GM19438 (cell line): ENCODE data around the gene PITX3.
"Not testable (repeated sequence)": the region's sequence is repeated elsewhere in the genome, so short reads cannot be mapped to it uniquely, and the experiment has no call there.

ENCODE experiments used
- ATAC-seq: cut with Tn5 transposase; IDR thresholded peaks from one replicate; pipeline ENCODE4 v1.9.1; 2021; ENCODE audit warnings: low read depth; ENCODE audit not compliant: unreplicated experiment

Gene PITX3

GRCh38 chr10:102261196-102261595 is 19.9 kb upstream of the PITX3 start:
- no peak for ATAC-seq

GRCh38 chr10:102255404-102255803 is 14.1 kb upstream of the PITX3 start:
- no peak for ATAC-seq

- ATAC-seq, result no peak
Observed at GRCh38 chr10:102254426-102254825, 13.1 kb upstream of the PITX3 start.

DNA sequence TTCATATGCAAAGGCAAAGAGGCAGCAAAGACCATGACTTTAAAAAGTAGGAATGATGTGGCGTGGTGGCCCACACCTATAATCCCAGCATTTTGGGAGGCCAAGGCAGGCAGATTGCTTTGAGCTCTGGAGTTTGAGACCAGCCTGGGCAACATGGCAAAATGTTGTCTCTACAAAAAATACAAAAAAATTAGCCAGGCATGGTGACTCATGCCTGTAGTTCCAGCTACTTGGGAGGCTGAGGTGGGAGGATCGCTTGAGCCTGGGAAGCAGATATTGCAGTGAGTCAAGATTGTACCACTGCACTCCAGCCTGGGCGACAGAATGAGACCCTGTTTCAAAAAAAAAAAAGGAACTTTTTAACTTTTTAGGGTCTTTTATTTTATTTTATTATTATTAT is 11.2 kb upstream of the PITX3 start:
- not testable (repeated sequence) for ATAC-seq

DNA sequence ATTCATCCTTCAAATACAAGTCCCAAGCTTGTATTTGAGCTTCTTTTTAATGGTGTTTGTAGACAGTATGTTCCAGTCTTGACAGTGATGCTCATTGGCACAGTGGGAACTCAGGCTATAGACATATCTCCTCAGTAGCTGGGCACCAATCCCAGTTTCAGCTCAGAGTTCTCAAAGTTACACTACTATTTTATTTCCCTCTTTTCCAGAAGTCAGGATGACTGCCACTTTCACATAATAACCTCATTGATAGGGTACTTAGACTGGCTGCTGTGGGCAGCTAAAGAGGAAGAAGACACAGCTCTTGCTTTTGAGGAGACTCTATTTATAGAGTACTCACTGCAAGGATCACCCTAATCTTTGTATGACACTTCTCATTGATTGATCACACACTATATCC is 6.4 kb upstream of the PITX3 start:
- ATAC-seq, result no peak

- ATAC-seq, result no peak
Observed at GRCh38 chr10:102246261-102246660, 4.9 kb upstream of the PITX3 start.

GRCh38 chr10:102245932-102246251 is 4.6 kb upstream of the PITX3 start:
- ATAC-seq, result no peak

GRCh38 chr10:102245082-102245931 is 4.0 kb upstream of the PITX3 start, which contains the start of gene GBF1:
Gene GBF1, plus strand, starts transcription at chr10:102245532. Its CDS starts 13,407 bp downstream, at chr10:102258939.
- ATAC-seq, result peak; percentile 86

DNA sequence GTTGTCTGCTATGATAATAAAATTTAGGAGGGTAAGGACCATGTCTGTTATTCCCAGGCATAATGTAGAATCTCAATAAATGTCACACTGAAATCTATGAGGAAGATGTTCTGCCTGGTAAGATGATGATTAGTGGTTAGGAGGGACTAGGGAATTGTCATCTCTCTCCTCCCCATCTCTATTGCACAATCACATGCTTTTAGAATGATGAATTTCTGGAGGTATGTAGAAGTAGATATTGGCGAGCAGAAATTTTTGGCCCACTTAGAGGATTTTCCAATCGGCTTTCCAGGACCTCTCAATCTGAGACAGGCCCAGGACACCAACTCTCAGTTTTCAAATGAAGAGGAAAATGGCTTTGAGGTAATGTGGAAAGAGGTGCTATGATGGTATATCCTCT is 2.0 kb upstream of the PITX3 start:
- no peak for ATAC-seq

GRCh38 chr10:102242118-102242485 is 790 bp upstream of the PITX3 start:
- ATAC-seq, result no peak

GRCh38 chr10:102241032-102241443 is 274 bp downstream of the PITX3 start:
- ATAC-seq, result peak; percentile 1

- no peak for ATAC-seq
Observed at GRCh38 chr10:102240467-102241031, 763 bp downstream of the PITX3 start.

DNA sequence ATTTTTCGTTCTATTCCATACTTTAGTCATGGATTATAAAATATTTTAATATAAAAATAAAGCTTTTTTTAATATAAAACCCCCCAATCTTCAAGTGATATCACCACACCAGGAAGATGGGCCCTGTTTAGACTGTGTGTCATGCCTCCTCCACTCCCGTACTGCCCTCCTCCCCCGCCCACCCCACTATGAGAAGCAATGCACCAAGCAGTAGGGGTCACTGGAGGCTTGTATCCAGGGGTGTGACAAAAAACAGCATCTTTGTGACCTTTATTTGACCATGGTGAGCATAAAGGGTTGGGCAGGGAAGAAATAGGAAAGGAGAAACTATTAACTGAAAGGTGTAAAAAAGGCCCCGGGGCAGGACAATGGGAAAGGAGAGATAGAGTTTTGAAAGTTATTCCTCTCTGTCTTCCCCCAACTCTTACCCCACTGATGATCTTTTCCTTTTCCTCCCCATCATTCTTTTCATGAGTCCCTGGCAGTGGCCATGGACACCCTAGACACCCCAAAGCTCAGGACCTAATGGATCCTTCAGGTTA is 3.5 kb downstream of the PITX3 start:
- no peak for ATAC-seq

GRCh38 chr10:102236006-102236405 is 5.3 kb downstream of the PITX3 start:
- ATAC-seq, result no peak

DNA sequence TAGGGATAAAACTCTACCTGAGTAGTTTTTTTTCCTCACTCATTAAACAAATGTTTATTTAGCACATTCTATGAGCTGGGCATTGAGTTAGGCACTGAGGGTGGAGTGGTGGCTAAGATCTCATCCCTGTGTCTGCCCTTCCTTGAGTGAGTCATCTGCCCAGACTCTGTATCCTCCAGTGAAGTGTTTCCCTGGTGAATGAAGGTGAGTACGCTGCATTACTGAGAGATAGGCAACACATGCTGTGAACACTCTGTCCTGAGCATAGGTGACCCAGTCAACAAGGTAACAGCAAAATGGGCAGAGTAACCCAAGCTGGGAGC is 5.8 kb downstream of the PITX3 start:
- no peak for ATAC-seq

- no peak for ATAC-seq
Observed at GRCh38 chr10:102234888-102235597, 6.3 kb downstream of the PITX3 start.

- no peak for ATAC-seq
Observed at GRCh38 chr10:102233997-102234396, 7.3 kb downstream of the PITX3 start.

DNA sequence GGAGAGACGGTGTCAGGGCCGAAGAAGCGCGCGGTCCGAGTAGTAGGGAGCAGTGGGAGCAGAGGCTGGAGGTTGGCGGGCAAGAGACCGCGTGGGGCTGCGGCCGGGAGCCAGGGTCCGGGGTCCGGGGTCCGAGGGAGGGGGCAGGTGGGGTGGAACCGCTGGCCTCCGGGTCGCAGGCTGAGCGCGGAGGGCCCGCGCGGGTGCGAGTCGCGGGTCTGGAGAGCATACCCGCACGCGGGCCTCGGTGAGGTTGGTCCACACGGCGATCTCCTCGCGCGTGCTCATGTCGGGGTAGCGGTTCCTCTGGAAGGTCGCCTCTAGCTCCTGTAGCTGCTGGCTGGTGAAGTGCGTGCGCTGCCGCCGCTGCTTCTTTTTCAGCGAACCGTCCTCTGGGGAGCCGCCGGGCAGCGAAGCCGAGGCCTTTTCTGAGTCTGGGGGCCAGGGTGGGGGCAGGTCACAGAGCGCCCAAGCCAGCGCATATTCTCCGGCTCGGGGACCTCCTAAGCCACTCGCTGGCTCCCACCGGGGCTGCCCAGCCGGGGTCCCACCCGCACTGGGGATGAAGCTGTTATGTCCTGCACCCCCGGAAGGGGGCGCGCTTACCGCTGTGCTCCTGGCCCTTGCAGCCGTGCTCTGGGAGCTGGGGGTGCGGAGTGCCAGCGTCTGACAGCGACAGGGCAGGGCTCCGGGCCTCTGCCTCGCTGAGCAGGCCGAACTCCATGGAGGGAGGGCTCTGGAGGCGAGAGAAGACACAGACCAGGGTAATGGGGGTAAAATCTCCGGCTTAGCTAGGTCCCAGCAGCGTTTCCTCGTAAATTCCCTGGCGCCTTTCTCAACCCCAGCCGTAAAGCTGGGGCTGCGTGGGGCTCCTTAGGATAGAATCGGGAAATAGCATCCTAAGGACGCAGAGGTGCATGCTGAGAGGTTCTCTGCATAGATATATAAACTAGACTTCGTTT is 9.7 kb downstream of the PITX3 start:
- ATAC-seq, result no peak

GRCh38 chr10:102230861-102231356 is 10.4 kb downstream of the PITX3 start:
- ATAC-seq, result no peak

GRCh38 chr10:102230264-102230860 is 10.9 kb downstream of the PITX3 start:
- ATAC-seq, result no peak
